HG02885 (cell line): Measurements from ENCODE around the gene CXCL8.
A peak's percentile ranks its signal among the peaks of the same experiment; 100 is the strongest.

ENCODE experiments used
- ATAC-seq: cut with Tn5 transposase; IDR thresholded peaks from one replicate; pipeline ENCODE4 v1.9.1; 2021; ENCODE audit warnings: mild to moderate bottlenecking; ENCODE audit not compliant: unreplicated experiment, poor library complexity

CXCL8 gene

GRCh38 chr4:73715659-73716058 is 24.7 kb upstream of the CXCL8 start:
- ATAC-seq: no peak

DNA sequence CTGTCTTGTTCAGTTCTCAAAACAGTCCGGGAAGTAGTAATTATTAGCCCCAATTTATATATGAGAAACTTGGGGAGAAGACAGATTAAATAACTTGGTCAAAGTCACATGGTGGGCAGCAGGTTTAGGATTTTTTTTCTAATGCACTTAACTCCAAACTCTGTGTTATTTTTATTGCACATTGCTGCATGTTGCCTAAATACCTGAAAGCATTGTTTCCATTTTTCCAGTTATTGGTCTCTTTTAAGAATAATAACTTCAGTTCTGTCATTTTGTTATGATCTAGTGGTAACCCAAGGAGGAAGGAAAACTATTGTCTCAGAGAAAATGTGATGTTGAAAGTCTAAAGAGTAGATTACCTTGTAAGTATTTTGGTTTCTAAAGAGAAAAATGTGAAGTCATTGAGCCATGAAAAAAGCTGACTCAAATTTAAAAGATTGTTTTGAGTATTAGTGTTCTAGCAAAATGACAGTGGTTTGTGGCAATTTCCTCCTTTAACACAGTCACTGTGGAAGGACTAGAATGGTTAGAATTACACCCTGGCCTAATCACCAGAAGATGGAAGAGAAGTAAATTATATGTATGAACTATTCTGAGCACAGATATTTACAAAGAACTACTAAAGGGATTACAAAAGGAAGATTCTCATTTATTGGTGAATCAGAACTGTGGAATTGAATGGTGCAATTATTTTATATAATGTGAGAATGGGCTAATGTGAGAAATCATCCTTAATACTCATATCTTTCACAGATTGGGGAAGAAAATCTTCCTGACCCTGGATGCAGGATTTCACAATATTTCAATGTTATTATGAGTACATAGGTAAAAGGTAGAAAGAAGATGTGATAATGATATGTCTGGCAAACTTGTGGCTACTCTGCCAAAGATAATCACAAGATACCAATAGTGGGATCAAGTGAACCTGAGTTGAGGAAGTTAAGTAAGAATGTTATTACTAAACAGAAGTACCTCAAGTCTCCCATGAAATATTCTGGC is 21.7 kb upstream of the CXCL8 start:
- ATAC-seq: peak; percentile 93

GRCh38 chr4:73721435-73721834 is 18.9 kb upstream of the CXCL8 start:
- ATAC-seq: no peak

DNA sequence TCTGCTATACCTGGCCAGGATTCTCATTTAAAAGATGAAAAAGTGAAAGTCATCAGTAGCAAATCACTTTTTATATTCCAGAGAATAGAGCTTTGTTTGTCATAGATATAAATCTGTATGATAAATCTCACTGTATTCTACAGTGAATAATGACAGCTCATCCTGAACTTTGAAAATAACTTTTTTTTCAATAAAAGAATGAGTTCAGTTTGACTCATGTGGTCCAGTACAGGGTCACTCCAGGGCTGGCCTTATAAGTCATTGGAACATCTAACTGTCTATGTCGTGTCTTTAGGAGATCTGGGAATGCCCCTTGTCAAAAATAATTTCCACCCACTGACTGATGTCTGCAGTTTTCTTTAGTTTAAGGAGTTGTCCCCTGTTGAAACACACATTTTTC is 18.5 kb upstream of the CXCL8 start:
- ATAC-seq: no peak

DNA sequence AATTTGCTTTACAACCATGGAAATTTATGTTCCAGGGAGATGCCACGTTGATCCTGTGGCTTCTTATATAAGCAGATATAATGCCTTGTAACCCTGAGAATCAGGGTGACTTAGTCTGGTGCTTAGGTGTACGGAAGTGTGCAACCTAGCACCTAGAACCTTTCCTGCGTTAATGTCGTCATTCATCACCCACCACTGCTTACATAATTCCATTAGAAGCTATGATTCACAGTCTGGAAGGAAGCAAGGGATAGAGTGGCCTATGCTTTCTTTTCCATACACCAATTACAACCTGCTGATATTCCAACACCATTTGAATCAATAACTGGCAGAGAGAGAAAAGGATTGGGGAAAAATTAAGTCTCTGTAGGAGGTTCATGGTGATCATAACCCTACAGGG is 17.3 kb upstream of the CXCL8 start:
- no peak for ATAC-seq

GRCh38 chr4:73723928-73724327 is 16.4 kb upstream of the CXCL8 start:
- ATAC-seq: no peak

DNA sequence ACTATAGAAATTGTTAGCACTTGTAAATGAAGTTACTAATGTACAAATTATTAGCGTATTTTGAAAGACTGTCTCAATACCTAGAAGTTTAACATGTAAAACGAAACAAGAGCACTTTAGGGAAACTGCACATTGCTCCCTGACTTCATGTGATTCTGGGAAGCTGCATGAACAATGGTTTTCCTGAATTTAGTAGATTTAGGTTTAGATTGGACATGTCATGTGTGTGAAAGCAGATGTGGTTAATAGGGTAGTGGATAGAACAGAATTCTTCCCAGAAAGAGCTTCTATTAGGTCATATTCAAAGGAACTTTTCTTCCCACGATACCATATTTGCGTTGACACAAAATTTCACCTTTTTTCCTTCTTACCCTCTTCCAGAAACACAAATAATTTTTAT is 14.9 kb upstream of the CXCL8 start:
- no peak for ATAC-seq

DNA sequence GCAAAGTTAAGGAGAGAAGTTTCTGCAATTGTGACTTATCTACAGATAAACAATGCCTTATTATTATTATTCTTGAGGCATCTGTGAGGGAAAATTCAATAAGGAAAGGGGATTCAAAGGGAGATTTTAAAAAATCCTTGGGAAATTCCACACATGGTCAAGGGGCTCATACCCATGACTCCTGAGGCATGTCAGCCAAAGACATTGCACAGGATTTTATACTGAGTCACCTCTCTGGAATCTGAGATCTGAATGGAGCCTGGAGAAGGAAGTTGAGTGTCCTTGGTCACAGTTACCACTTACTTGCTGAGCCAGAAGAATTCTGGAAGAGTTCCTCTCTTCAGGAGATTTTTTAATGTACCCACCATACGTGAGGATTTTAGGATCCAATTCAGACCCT is 14.4 kb upstream of the CXCL8 start:
- ATAC-seq: no peak

DNA sequence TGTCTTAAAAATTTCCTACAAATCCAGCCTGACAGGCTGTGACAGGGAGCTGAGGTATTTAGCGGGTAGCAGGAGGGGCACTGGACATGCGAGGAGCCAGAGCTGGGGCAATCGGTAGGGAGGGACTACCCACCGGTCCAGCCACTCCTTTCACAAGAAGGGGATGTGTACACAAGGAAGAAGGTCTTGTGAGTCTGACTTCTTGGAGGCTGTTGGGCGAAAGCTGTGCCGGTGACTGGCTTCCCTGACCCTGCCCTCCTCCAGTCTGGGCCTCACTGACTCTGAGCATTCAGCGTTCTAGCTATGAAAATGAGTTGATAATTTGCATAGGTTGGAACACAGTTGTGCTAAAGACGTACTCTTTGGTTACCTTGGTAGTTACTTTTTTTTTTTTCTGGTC is 12.7 kb upstream of the CXCL8 start:
- ATAC-seq: peak; percentile 92

GRCh38 chr4:73728091-73728741 is 12.2 kb upstream of the CXCL8 start:
- ATAC-seq: no peak

GRCh38 chr4:73729534-73730165 is 10.7 kb upstream of the CXCL8 start:
- peak; percentile 65 for ATAC-seq

DNA sequence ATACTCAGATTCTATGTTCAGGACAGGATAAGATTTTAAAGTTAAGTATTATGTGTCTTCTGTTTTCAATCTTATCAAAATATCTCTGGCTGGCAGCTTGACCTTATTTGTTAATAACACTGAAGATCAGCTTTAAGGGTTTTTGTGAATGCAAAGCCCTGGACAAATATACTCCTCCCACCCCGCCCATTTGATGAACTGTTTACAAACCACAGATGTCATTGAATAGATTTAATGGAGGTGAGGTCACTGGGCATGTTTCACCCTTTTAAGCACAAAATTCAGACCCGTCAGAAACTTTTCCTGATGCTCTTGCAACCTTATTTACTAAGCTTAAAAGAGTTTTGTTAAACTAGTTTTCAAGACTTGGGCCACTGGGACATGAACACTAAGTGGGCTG is 10.1 kb upstream of the CXCL8 start:
- no peak for ATAC-seq

- ATAC-seq: no peak
Observed at GRCh38 chr4:73730867-73731266, 9.5 kb upstream of the CXCL8 start.

DNA sequence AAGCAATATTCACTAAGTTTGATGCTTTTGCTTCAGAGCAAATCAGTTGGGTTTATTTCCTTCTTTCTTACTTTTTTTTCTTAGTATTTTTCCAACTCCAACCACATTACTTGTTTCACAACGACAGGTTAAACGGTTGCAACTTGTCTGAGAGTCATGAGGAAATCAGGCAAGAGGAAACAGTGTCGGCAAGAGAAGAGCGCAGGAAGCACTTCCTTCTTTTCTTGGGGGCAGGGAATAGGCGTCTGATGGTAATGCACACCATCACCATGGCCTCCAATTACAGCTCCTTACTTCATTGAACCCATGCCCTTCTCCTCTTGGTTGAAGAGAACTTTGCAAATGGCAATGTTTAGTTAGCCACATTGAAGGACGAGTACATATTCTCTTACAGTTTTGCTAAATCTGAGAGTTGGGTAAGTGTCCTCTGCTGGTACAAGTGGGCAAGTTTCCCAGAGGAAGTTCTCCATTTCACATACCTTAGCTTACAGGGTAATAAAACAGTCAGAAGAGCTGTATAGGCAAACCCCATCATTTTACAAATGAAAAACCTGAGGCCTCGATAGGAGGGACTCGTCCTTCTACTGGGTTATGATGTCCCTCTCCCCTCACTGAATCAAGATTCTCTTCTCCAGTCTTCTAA is 8.3 kb upstream of the CXCL8 start:
- ATAC-seq: no peak

GRCh38 chr4:73732759-73733431 is 7.5 kb upstream of the CXCL8 start:
- ATAC-seq: no peak

DNA sequence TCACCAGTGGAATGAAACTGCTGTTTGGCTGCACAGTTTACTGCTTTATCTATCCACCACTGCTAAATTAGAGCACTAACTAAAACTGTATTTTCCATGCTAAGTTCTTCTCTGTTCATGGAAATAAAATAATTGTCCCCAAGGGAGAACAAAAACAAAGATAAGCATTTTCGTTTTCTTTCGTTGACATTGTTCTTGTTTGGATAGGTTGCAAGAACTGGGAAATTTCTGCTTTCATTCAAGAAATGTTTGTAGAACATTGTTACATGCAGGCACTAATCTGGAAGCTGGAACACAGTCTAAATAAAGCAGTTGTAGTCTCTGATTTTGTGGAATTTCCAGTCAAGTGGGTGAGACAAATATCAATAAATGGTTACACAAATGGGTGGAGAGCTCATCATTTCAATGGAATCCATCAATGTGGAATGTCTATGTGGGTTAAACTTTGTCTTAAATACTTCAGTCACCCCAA is 5.8 kb upstream of the CXCL8 start:
- no peak for ATAC-seq

DNA sequence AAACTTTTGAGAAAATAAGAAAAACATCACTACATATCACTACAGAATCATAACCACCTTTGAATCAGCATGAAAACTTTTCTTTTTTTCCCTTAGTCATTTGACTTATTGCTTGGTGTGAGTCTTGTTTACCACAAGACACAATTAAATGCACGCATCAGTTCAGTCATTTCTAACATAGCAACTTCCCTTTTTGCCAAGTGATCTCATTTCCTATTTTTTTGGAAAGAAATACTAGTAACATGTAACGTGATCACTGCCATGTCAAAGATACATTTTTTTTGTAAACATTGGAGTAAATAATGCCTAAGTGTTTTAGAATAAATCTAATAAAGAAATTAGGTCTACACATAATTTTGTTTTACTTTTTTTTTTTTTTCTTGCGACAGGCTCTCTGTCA is 5.1 kb upstream of the CXCL8 start:
- peak; percentile 89 for ATAC-seq

DNA sequence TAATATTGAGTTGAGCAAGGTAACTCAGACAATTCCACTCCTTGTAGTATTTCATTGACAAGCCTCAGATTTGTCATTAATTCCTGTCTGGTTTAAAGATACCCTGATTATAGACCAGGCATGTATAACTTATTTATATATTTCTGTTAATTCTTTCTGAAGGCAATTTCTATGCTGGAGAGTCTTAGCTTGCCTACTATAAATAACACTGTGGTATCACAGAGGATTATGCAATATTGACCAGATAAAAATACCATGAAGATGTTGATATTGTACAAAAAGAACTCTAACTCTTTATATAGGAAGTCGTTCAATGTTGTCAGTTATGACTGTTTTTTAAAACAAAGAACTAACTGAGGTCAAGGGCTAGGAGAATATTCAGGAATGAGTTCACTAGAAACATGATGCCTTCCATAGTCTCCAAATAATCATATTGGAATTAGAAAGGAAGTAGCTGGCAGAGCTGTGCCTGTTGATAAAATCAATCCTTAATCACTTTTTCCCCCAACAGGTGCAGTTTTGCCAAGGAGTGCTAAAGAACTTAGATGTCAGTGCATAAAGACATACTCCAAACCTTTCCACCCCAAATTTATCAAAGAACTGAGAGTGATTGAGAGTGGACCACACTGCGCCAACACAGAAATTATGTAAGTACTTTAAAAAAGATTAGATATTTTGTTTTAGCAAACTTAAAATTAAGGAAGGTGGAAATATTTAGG is 821 bp downstream of the CXCL8 start:
- no peak for ATAC-seq

DNA sequence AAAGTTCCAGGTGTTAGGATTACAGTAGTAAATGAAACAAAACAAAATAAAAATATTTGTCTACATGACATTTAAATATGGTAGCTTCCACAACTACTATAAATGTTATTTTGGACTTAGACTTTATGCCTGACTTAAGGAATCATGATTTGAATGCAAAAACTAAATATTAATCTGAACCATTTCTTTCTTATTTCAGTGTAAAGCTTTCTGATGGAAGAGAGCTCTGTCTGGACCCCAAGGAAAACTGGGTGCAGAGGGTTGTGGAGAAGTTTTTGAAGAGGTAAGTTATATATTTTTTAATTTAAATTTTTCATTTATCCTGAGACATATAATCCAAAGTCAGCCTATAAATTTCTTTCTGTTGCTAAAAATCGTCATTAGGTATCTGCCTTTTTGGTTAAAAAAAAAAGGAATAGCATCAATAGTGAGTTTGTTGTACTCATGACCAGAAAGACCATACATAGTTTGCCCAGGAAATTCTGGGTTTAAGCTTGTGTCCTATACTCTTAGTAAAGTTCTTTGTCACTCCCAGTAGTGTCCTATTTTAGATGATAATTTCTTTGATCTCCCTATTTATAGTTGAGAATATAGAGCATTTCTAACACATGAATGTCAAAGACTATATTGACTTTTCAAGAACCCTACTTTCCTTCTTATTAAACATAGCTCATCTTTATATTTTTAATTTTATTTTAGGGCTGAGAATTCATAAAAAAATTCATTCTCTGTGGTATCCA is 1.6 kb downstream of the CXCL8 start:
- ATAC-seq: no peak
